A549 (cell line): ENCODE data around the gene IQSEC3. TPM values are rescaled to one million over a fixed set of nuclear protein-coding genes. Genes with fewer than 3 reads are reported as not detected.
"Not testable (repeated sequence)": the region's sequence is repeated elsewhere in the genome, so short reads cannot be mapped to it uniquely, and the experiment has no call there.

ENCODE experiments used
- ATAC-seq, 2 experiments: fragments of 200-7000 bp in 1 of 2; fragments of >200 bp in 1 of 2; cut with Nextera tagmentation in 1 of 2; cut with Tn5 transposase in 1 of 2; 3 replicates each; pipeline versions ENCODE4 v1.8.0 to v1.9.1; 2018 to 2020; ENCODE audit warnings: mild to moderate bottlenecking in 1 of 2, moderate library complexity in 1 of 2
- CTCF ChIA-PET: fragments of 300-600 bp; sonication (Branson Sonifier 250); formaldehyde crosslinking; extraction: SDS; loops from one replicate; lab custom pipeline; 2021; ENCODE audit warnings: antibody characterized with exemption, inconsistent platforms; lab: Yijun Ruan, JAX
- POLR2A ChIA-PET: fragments of 350-600 bp; formaldehyde crosslinking; extraction: SDS; loops from one replicate; lab custom pipeline; 2021; ENCODE audit warnings: antibody characterized with exemption, inconsistent platforms; lab: Yijun Ruan, JAX
- DNase-seq, 2 experiments: peaks; one replicate each; pipeline versions ENCODE4 v3.0.0 to v3.0.0-alpha.2; 2011 to 2016; ENCODE audit warnings: low read depth in 1 of 2, low spot score in 1 of 2
- FAIRE-seq: peaks from 2 replicates; lab custom pipeline; 2011; peaks lifted over from hg19 to GRCh38; lab: Jason Lieb, UNC
- H3K27ac ChIP-seq, 2 experiments: fragments of >200 bp; sonication (Bioruptor Twin); formaldehyde crosslinking; 3 replicates each; pipeline ENCODE4 v1.5.1; 2016 to 2017
- H3K4me1 ChIP-seq: fragments of >200 bp; sonication (Bioruptor Twin); formaldehyde crosslinking; 3 replicates; pipeline ENCODE4 v1.6.1; 2016
- H3K4me2 ChIP-seq: fragments of >200 bp; sonication (Bioruptor Twin); formaldehyde crosslinking; 3 replicates; pipeline ENCODE4 v1.6.1; 2016
- H3K4me3 ChIP-seq: fragments of >200 bp; sonication (Bioruptor Twin); formaldehyde crosslinking; 3 replicates; pipeline ENCODE4 v1.5.1; 2016
- H3K9me3 ChIP-seq: fragments of >200 bp; sonication (Bioruptor Twin); formaldehyde crosslinking; 3 replicates; pipeline ENCODE4 v1.6.1; 2016
- BHLHE40 ChIP-seq: IDR thresholded peaks from 2 replicates; pipeline ENCODE4 v1.6.1; 2012; ENCODE audit warnings: low read depth, low read length, inconsistent platforms
- CEBPB ChIP-seq, 2 experiments: fragments of >200 bp in 1 of 2; sonication (Bioruptor Twin) in 1 of 2; formaldehyde crosslinking in 1 of 2; IDR thresholded peaks; 2 replicates each; pipeline ENCODE4 v1.6.1; 2012 to 2016
- CHD4 ChIP-seq: fragments of 200-600 bp; sonication (generic); IDR thresholded peaks from 2 replicates; pipeline ENCODE4 v1.6.1; 2016; ENCODE audit warnings: antibody characterized with exemption, mild to moderate bottlenecking, borderline replicate concordance
- EHF ChIP-seq: fragments of 250-450 bp; sonication (Bioruptor Pico); IDR thresholded peaks from 2 replicates; pipeline ENCODE4 v1.5.0; 2020; ENCODE audit warnings: mild to moderate bottlenecking
- KDM5A ChIP-seq: fragments of 200-600 bp; sonication (generic); IDR thresholded peaks from 2 replicates; pipeline ENCODE4 v1.6.1; 2016; ENCODE audit warnings: antibody characterized with exemption, mild to moderate bottlenecking
- NR3C1 ChIP-seq: fragments of >200 bp; sonication (Bioruptor Twin); formaldehyde crosslinking; IDR thresholded peaks from 3 replicates; pipeline ENCODE4 v1.6.1; 2017
- PHF8 ChIP-seq: fragments of 200-600 bp; sonication (generic); IDR thresholded peaks from 2 replicates; pipeline ENCODE4 v1.6.1; 2016; ENCODE audit warnings: low read depth, mild to moderate bottlenecking, antibody characterized with exemption, moderate library complexity, borderline replicate concordance
- POLR2AphosphoS2 ChIP-seq: conservative IDR thresholded peaks from 2 replicates; pipeline ENCODE4 v1.6.1; 2012; ENCODE audit warnings: low read length, improper control_type of control experiment, inconsistent platforms
- RNF2 ChIP-seq: fragments of 200-600 bp; sonication (generic); IDR thresholded peaks from 2 replicates; pipeline ENCODE4 v1.6.1; 2016; ENCODE audit warnings: low read depth, mild to moderate bottlenecking, antibody characterized with exemption, moderate library complexity, borderline replicate concordance
- TFCP2L1 ChIP-seq: fragments of 250-450 bp; sonication (Bioruptor Pico); IDR thresholded peaks from 2 replicates; pipeline ENCODE4 v1.5.0; 2021; ENCODE audit warnings: mild to moderate bottlenecking
- ZC3H11A ChIP-seq: fragments of 450-650 bp; IDR thresholded peaks from 2 replicates; pipeline ENCODE4 v1.6.1; 2014; ENCODE audit warnings: antibody characterized with exemption, mild to moderate bottlenecking
- WGBS: methylation state at CpG from one replicate; pipeline ENCODE4 v1.1.6; 2017; ENCODE audit errors: missing lambda C conversion rate; 5-methylcytosine and 5-hydroxymethylcytosine counted together
- polyA minus RNA-seq: library from RNA; depleted of rRNA, polyadenylated mRNA; stranded (reverse); fragments of >200 nt; gene quantifications from 2 replicates; pipeline ENCODE4 v1.2.3, GENCODE V29; 2011; rRNA and poly(A)+ RNA removed
- polyA plus RNA-seq, 4 experiments: library from polyadenylated mRNA; depleted of rRNA in 3 of 4; stranded (reverse); fragments of >200 nt; fragmentation: RNase III in 1 of 4; extraction: RNeasy Plus Mini Kit Qiagen cat#74134 plus additional on column Dnase treatment in 1 of 4; gene quantifications; 2 replicates in 3 of 4; 3 replicates in 1 of 4; pipeline ENCODE4 v1.2.3, GENCODE V29; 2011 to 2017
- TF ChIP-seq, protein P1 (sequence below): fragments of 250-450 bp; sonication (Bioruptor Pico); IDR thresholded peaks from 2 replicates; pipeline ENCODE4 v1.5.0; 2021; ENCODE audit warnings: mild to moderate bottlenecking, moderate library complexity, borderline replicate concordance
- TF ChIP-seq, protein P2 (sequence below): IDR thresholded peaks from 2 replicates; pipeline ENCODE4 v1.6.1; 2012

IQSEC3 gene
- polyA plus RNA-seq (2011; rRNA removed) (not detected in 2 replicates), polyA plus RNA-seq (2017; fragmentation: RNase III; extraction: RNeasy Plus Mini Kit Qiagen cat#74134 plus additional on column Dnase treatment) (not detected in 3 replicates), polyA minus RNA-seq (0.05 TPM in 1 of 2 replicates, not detected in the other)
- not detected in 2 replicates for polyA plus RNA-seq (2012; cell fraction: cytosol; rRNA removed)
- polyA plus RNA-seq (2012; cell fraction: nucleus; rRNA removed): 0.01 TPM in 1 of 2 replicates, not detected in the other

DNA sequence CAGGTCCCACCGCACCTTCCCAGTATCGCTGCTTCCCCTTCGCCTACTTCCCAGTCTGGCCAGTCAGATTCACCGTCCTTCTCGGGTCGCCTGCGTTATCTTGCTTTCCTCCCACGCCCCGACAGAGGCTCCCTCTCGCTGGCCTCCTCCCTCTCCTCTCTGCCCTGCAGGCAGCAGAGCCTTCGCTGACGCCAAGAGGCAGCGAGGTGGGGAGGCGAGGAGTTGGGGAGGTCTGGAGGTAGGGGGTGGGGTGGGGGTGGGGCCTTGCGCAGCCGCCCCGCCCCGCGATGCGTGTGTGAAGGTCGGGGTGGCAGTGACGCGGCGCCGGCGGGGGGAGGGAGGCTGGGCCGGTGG is at the start of gene IQSEC3:
Gene IQSEC3 (plus strand): TSS at position 340 of the 354 bp plus-strand sequence. CDS start 116 bp downstream, outside the sequence.
- CTCF ChIA-PET, H3K27ac ChIP-seq, POLR2A ChIA-PET, H3K4me2 ChIP-seq, FAIRE-seq, H3K9me3 ChIP-seq, H3K4me1 ChIP-seq, DNase-seq, H3K4me3 ChIP-seq: not testable (repeated sequence)
- peak in 1 of 2 experiments; percentile 4; a peak in 1 of 6 replicates for ATAC-seq
- no CpG with 5 or more reads among the region's 27 CpGs for WGBS

DNA sequence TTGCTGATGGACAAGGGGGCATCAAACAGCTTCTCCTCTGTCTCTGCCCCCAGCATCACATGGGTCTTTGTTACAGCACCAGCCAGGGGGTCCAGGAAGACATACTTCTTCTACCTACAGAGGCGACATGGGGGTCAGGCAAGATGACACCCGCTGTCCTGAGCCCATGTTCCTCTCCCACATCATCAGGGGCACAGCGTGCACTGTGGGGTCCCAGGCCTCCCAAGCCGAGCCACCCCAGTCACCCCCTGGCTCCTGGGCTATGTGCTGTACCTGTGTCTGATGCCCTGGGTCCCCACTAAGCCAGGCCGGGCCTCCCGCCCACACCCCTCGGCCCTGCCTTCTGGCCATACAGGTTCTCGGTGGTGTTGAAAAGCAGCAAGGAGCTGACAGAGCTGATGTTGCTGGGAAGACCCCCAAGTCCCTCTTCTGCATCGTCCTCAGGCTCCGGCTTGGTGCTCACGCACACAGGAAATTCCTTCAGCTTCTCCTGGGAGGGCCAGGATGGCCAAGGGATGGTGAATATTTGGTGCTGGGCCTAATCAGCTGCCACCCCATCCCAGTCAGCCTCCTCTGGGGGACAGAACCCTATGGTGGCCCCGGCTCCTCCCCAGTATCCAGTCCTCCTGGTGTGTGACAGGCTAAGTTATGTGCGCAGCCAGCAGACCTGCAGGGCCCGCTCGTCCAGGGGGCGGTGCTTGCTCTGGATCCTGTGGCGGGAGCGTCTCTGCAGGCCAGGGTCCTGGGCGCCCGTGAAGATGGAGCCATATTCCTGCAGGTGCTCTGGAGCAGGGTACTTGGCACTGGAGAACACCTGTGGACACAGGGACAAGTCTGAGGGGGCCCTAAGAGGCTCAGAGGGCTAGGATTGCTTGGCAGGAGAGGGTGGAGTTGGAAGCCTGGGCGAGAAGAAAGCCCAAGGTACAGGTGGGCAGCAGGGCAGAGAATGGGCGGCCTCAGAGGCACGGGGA is 48.9 kb upstream of the IQSEC3 start:
- H3K4me1 ChIP-seq, H3K9me3 ChIP-seq, H3K27ac ChIP-seq, H3K4me3 ChIP-seq, FAIRE-seq, ATAC-seq, CTCF ChIA-PET, DNase-seq, H3K4me2 ChIP-seq, POLR2A ChIA-PET: not testable (repeated sequence)
- WGBS: 91% methylated on average over 17 of the region's 23 CpGs

DNA sequence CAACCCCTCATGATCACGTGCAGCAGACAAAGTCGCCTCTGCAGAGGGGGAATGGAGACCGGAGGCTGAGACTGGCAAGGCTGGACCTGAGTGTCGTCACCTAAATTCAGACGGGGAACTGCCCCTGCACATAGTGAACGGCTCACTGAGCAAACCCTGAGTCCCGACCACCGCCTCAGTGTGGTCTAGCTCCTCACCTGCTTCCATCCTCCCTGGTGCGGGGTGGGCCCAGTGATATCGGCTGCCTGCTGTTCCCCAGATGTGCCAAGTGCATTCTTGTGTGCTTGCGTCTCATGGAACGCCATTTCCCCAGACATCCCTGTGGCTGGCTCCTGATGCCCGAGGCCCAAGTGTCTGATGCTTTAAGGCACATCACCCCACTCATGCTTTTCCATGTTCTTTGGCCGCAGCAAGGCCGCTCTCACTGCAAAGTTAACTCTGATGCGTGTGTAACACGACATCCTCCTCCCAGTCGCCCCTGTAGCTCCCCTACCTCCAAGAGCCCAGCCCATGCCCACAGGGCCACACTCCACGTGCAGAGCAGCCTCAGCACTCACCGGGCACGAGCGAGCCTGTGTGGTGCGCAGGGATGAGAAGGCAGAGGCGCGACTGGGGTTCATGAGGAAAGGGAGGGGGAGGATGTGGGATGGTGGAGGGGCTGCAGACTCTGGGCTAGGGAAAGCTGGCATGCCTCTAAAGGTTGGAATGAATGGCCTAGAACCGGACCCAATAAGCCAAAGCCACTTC is 47.6 kb upstream of the IQSEC3 start:
- H3K9me3 ChIP-seq, FAIRE-seq, H3K4me1 ChIP-seq, ATAC-seq, DNase-seq, H3K27ac ChIP-seq, CTCF ChIA-PET, H3K4me3 ChIP-seq, POLR2A ChIA-PET, H3K4me2 ChIP-seq: not testable (repeated sequence)
- 95% methylated on average over 12 of the region's 26 CpGs for WGBS

DNA sequence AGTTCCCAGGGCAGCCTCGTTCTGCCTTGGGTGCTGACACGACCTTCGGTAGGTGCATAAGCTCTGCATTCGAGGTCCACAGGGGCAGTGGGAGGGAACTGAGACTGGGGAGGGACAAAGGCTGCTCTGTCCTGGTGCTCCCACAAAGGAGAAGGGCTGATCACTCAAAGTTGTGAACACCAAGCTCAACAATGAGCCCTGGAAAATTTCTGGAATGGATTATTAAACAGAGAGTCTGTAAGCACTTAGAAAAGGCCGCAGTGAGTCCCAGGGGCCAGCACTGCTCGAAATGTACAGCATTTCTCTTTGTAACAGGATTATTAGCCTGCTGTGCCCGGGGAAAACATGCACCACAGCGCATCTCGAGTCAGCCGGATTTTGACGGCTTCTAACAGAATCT is 46.7 kb upstream of the IQSEC3 start:
- not testable (repeated sequence) for H3K4me3 ChIP-seq

DNA sequence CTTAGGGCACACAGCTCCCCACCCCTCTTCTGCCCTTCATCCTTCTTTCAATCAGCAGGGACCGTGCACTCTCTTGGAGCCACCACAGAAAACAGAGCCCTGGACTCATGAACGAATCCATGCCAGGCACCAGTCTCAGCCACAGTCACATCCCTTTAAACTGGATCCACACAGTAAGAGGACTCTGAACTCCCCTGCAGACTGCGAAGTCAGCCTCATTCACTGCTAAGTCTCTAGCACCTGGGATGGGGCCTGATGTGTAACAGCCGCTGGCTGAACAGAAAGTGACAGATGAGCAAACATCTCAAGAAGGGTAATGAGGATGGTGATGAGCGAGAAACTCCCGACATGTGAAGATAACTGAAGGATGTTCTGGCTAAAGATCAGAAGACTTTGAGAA is 45.8 kb upstream of the IQSEC3 start:
- POLR2A ChIA-PET: no interaction called here
- Histone ChIP-seq H3K4me3 (no peak overlapping the region), H3K4me1 (no peaks in the 10 kb centered on the region), H3K4me2 (no peak overlapping the region), H3K27ac (no peak overlapping the region), H3K9me3 (no peaks in the 10 kb centered on the region)
- ATAC-seq: peak; percentile 49 to 54; a peak in 4 of 6 replicates
- no peak for DNase-seq
- CTCF ChIA-PET: no interaction called here
- no peak for FAIRE-seq
- TF ChIP-seq CEBPB (IDR thresholded peaks at IDR 0.05) (no peak), TFCP2L1 (CRISPR knock-in tag) (no peak), CHD4 (no peak), EHF (CRISPR knock-in tag) (no peak), ZC3H11A (no peak), POLR2AphosphoS2 (no peak), KDM5A (no peak), BHLHE40 (no peak), RNF2 (no peak), PHF8 (no peak), NR3C1 (no peak)
- TF ChIP-seq, protein P1, sequence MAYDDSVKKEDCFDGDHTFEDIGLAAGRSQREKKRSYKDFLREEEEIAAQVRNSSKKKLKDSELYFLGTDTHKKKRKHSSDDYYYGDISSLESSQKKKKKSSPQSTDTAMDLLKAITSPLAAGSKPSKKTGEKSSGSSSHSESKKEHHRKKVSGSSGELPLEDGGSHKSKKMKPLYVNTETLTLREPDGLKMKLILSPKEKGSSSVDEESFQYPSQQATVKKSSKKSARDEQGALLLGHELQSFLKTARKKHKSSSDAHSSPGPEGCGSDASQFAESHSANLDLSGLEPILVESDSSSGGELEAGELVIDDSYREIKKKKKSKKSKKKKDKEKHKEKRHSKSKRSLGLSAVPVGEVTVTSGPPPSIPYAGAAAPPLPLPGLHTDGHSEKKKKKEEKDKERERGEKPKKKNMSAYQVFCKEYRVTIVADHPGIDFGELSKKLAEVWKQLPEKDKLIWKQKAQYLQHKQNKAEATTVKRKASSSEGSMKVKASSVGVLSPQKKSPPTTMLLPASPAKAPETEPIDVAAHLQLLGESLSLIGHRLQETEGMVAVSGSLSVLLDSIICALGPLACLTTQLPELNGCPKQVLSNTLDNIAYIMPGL (CRISPR knock-in tag): no peak
- TF ChIP-seq, protein P2, sequence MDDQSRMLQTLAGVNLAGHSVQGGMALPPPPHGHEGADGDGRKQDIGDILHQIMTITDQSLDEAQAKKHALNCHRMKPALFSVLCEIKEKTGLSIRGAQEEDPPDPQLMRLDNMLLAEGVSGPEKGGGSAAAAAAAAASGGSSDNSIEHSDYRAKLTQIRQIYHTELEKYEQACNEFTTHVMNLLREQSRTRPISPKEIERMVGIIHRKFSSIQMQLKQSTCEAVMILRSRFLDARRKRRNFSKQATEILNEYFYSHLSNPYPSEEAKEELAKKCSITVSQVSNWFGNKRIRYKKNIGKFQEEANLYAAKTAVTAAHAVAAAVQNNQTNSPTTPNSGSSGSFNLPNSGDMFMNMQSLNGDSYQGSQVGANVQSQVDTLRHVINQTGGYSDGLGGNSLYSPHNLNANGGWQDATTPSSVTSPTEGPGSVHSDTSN: no peak
- WGBS: 61% methylated on average over 6 of the region's 6 CpGs

More for the DNA sequence above, 46.7 kb upstream of the IQSEC3 start:
- 91% methylated on average over 7 of the region's 11 CpGs for WGBS
- H3K4me1 ChIP-seq, DNase-seq, ATAC-seq, H3K9me3 ChIP-seq, H3K4me2 ChIP-seq, FAIRE-seq, POLR2A ChIA-PET, CTCF ChIA-PET, H3K27ac ChIP-seq: not testable (repeated sequence)
